ENCODE data around the gene ARHGAP24.

Gene ARHGAP24

DNA sequence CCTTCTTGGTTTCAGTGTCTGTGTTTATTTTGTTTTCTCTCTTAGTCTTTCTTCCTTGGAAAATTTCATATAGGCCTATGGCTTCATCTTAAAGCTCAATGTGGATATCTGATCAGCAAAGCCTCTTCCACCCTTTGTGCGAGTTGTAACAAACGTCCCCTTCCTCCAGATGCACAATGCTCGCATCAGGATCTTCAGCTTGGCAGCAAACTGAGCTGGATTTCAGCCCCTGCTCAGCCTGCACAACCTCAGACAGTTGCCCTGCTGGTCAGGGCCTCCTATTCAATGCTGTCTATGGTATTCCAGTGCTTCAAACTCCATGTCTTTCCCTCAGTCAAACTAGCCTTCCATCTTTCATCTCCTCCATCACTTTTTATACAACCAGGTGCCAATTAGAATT is 309.4 kb downstream of the ARHGAP24 start:
- TF ChIP-seq, protein P1, sequence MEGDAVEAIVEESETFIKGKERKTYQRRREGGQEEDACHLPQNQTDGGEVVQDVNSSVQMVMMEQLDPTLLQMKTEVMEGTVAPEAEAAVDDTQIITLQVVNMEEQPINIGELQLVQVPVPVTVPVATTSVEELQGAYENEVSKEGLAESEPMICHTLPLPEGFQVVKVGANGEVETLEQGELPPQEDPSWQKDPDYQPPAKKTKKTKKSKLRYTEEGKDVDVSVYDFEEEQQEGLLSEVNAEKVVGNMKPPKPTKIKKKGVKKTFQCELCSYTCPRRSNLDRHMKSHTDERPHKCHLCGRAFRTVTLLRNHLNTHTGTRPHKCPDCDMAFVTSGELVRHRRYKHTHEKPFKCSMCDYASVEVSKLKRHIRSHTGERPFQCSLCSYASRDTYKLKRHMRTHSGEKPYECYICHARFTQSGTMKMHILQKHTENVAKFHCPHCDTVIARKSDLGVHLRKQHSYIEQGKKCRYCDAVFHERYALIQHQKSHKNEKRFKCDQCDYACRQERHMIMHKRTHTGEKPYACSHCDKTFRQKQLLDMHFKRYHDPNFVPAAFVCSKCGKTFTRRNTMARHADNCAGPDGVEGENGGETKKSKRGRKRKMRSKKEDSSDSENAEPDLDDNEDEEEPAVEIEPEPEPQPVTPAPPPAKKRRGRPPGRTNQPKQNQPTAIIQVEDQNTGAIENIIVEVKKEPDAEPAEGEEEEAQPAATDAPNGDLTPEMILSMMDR (IDR thresholded peaks at IDR 0.05; ENCODE audit: poor library complexity, severe bottlenecking), result no peak
- ATAC-seq (ENCODE audit: low read depth) (no peak), DNase-seq (ENCODE audit: low spot score) (no peak)
- no peaks in the 10 kb centered on the region for H3K36me3 ChIP-seq (ENCODE audit: low read depth)
- H3K27me3 ChIP-seq (ENCODE audit: insufficient read depth, poor library complexity, severe bottlenecking), result no peaks in the 10 kb centered on the region
- H3K27ac ChIP-seq (ENCODE audit: poor library complexity, severe bottlenecking), result no peak overlapping the region
- peaks cover 13% of the 10 kb centered on the region for H3K4me1 ChIP-seq (ENCODE audit: insufficient read depth, poor library complexity, severe bottlenecking)
- H3K9me3 ChIP-seq (ENCODE audit: severe bottlenecking), result no peaks in the 10 kb centered on the region
- no peak overlapping the region for H3K4me3 ChIP-seq (ENCODE audit: severe bottlenecking)

DNA sequence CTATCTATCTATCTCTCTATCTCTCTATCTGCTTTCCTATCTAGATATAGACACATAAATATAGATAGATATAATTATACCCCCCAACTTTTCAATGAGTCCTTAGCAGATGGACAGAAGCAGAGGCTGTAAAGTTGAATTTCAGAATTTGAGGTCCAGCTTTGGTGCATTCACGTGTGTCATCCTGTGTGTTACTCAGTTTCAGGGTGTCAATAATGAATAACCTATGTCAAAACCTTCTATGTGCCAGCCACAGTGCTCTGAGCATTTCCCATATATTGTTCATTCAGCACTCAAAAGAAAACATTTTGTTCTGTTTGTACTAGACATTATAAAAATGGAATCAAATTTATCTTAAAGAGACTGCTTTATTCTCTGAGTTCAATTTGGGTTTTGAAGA is 310.0 kb downstream of the ARHGAP24 start:
- ATAC-seq (ENCODE audit: low read depth), result no peak
- peaks cover 13% of the 10 kb centered on the region for H3K4me1 ChIP-seq (ENCODE audit: insufficient read depth, poor library complexity, severe bottlenecking)
- no peaks in the 10 kb centered on the region for H3K36me3 ChIP-seq (ENCODE audit: low read depth)
- H3K27me3 ChIP-seq (ENCODE audit: insufficient read depth, poor library complexity, severe bottlenecking), result no peaks in the 10 kb centered on the region
- no peak overlapping the region for H3K4me3 ChIP-seq (ENCODE audit: severe bottlenecking)
- no peaks in the 10 kb centered on the region for H3K9me3 ChIP-seq (ENCODE audit: severe bottlenecking)
- DNase-seq (ENCODE audit: low spot score), result no peak
- no peak overlapping the region for H3K27ac ChIP-seq (ENCODE audit: poor library complexity, severe bottlenecking)
- TF ChIP-seq, protein P1 (IDR thresholded peaks at IDR 0.05; ENCODE audit: poor library complexity, severe bottlenecking), result no peak

DNA sequence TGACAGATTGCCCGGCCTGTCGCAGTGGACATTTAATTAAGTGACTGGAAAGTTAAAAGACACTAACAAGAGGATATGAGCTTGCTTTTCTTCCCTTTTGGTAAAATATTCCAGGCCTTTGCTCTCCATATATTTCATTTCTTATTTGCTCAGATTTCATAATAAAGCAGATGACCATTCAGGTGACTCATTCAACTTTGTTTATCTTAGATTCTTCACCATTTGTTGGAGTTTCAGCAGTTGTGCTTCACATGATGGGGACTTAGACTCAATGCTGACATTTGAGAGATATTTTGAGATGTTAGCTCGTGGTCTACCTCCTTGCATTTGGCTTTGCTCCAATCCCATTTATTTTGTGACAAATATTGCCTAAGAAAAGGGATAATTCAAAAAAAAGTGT is 312.2 kb downstream of the ARHGAP24 start:
- Histone ChIP-seq H3K4me1 (ENCODE audit: insufficient read depth, poor library complexity, severe bottlenecking) (peaks cover 13% of the 10 kb centered on the region), H3K27ac (ENCODE audit: poor library complexity, severe bottlenecking) (no peak overlapping the region), H3K4me3 (ENCODE audit: severe bottlenecking) (no peak overlapping the region), H3K27me3 (ENCODE audit: insufficient read depth, poor library complexity, severe bottlenecking) (no peaks in the 10 kb centered on the region), H3K36me3 (ENCODE audit: low read depth) (no peaks in the 10 kb centered on the region), H3K9me3 (ENCODE audit: severe bottlenecking) (no peaks in the 10 kb centered on the region)
- TF ChIP-seq, protein P1 (IDR thresholded peaks at IDR 0.05; ENCODE audit: poor library complexity, severe bottlenecking), result no peak
- ATAC-seq (ENCODE audit: low read depth) (peak; percentile 76), DNase-seq (ENCODE audit: low spot score) (no peak)

DNA sequence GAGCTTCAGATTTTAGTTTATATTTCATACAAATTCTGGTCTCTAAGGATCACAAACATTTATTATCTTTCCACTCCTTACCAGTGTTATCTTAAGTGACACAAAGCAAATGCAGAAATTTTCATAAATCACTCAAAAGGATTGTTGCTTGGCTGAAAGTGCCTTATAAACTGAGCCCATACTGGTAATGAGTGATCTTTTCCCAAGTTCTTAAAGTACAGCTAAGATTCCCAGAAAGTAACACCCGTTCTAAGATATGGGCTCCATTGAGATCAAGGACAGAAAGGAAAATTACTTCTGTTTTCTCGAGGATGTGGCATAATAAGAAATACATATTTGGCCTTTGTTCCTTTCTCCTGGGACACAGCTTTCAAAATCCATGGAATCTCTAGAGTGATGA is 313.7 kb downstream of the ARHGAP24 start:
- ATAC-seq (ENCODE audit: low read depth) (no peak), DNase-seq (ENCODE audit: low spot score) (no peak)
- Histone ChIP-seq H3K9me3 (ENCODE audit: severe bottlenecking) (no peaks in the 10 kb centered on the region), H3K27ac (ENCODE audit: poor library complexity, severe bottlenecking) (no peak overlapping the region), H3K36me3 (ENCODE audit: low read depth) (no peaks in the 10 kb centered on the region), H3K4me1 (ENCODE audit: insufficient read depth, poor library complexity, severe bottlenecking) (peaks cover 16% of the 10 kb centered on the region), H3K4me3 (ENCODE audit: severe bottlenecking) (no peak overlapping the region), H3K27me3 (ENCODE audit: insufficient read depth, poor library complexity, severe bottlenecking) (no peaks in the 10 kb centered on the region)
- TF ChIP-seq, protein P1 (IDR thresholded peaks at IDR 0.05; ENCODE audit: poor library complexity, severe bottlenecking), result no peak

DNA sequence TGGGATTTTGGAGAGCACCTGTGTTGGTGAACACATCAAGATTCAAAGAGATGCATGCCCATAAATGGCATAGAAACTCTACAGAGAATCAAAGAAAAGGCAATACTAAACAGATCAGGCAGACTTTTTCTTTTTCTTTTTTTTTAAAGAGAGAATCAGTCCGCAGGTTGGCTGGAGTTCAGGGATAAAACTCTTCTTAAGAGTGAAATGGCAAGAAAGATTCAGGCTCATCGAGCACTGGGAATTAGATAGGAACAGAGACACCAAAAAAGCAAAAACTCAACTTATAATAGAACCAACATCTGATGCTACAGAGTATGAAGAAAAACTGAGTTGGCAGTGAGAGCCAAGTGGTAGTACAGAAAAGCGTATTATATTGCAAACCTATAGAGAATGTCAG is 314.3 kb downstream of the ARHGAP24 start:
- TF ChIP-seq, protein P1 (IDR thresholded peaks at IDR 0.05; ENCODE audit: poor library complexity, severe bottlenecking), result no peak
- Histone ChIP-seq H3K4me1 (ENCODE audit: insufficient read depth, poor library complexity, severe bottlenecking) (peaks cover 15% of the 10 kb centered on the region), H3K4me3 (ENCODE audit: severe bottlenecking) (no peak overlapping the region), H3K27me3 (ENCODE audit: insufficient read depth, poor library complexity, severe bottlenecking) (no peaks in the 10 kb centered on the region), H3K27ac (ENCODE audit: poor library complexity, severe bottlenecking) (no peak overlapping the region), H3K9me3 (ENCODE audit: severe bottlenecking) (no peaks in the 10 kb centered on the region), H3K36me3 (ENCODE audit: low read depth) (no peaks in the 10 kb centered on the region)
- no peak for ATAC-seq (ENCODE audit: low read depth)
- no peak for DNase-seq (ENCODE audit: low spot score)
